ENCODE results near the gene GNG12. TPM values are rescaled to one million over a fixed set of nuclear protein-coding genes. Genes with fewer than 3 reads are reported as not detected.

GNG12 gene
- total RNA-seq, 1 donor from 2014 or later: 1.3 TPM

DNA sequence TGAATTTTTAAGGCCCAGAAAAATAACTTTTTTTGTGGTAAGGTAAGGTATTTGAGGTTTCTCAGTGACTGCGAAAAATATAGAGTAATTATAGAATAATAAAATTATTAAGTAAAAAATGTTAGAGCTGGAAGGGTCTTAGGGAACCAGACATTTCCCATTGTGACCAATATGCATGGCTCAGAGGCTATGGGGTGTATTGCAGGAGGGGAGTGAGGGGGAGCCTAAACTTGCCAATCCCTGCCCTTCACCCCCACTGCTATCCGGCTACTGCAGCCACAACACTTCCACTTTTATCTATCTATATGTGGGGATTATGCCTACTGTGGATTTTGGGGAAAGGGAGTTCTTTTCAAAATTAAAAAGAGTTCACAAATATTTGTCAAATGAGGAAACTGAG, 155.9 kb downstream of the GNG12 start:
- Mint-ChIP-seq H3K27me3 (ENCODE audit: unreplicated experiment) (no peaks in the 10 kb centered on the region), H3K36me3 (ENCODE audit: unreplicated experiment) (no peaks in the 10 kb centered on the region), H3K27ac (ENCODE audit: unreplicated experiment) (peak overlapping the region; percentile 52), H3K9me3 (ENCODE audit: unreplicated experiment) (no peaks in the 10 kb centered on the region), H3K4me3 (ENCODE audit: unreplicated experiment) (no peak overlapping the region), H3K4me1 (ENCODE audit: low read depth, unreplicated experiment) (peaks cover 34% of the 10 kb centered on the region)
- TF ChIP-seq, protein P1, sequence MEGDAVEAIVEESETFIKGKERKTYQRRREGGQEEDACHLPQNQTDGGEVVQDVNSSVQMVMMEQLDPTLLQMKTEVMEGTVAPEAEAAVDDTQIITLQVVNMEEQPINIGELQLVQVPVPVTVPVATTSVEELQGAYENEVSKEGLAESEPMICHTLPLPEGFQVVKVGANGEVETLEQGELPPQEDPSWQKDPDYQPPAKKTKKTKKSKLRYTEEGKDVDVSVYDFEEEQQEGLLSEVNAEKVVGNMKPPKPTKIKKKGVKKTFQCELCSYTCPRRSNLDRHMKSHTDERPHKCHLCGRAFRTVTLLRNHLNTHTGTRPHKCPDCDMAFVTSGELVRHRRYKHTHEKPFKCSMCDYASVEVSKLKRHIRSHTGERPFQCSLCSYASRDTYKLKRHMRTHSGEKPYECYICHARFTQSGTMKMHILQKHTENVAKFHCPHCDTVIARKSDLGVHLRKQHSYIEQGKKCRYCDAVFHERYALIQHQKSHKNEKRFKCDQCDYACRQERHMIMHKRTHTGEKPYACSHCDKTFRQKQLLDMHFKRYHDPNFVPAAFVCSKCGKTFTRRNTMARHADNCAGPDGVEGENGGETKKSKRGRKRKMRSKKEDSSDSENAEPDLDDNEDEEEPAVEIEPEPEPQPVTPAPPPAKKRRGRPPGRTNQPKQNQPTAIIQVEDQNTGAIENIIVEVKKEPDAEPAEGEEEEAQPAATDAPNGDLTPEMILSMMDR (IDR thresholded peaks at IDR 0.05; ENCODE audit: partially characterized antibody, unreplicated experiment): no peak
- DNase-seq: no peak

DNA sequence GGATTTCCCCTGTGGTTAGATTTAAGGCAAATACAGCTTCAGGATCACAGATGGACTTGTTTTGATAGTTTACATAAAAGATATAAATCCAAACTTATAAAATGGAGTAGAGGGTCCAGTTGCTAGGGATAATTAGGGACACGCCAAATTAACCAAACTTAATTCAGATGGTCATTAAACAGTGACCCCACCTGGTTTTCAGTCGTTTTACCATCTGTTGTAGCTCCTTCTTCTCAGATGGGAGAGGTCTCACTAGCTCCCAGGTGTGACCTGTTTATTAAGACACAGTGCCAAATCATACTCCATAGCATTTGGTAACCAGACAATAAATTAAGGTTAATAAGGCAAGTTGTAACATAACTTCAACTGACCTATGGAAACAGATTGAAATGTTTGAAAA, 156.3 kb downstream of the GNG12 start:
- Mint-ChIP-seq H3K4me1 (ENCODE audit: low read depth, unreplicated experiment) (peaks cover 34% of the 10 kb centered on the region), H3K27me3 (ENCODE audit: unreplicated experiment) (no peaks in the 10 kb centered on the region), H3K27ac (ENCODE audit: unreplicated experiment) (peak overlapping the region; percentile 89), H3K4me3 (ENCODE audit: unreplicated experiment) (no peak overlapping the region), H3K36me3 (ENCODE audit: unreplicated experiment) (no peaks in the 10 kb centered on the region), H3K9me3 (ENCODE audit: unreplicated experiment) (no peaks in the 10 kb centered on the region)
- TF ChIP-seq, protein P1 (IDR thresholded peaks at IDR 0.05; ENCODE audit: partially characterized antibody, unreplicated experiment): no peak
- DNase-seq: no peak

DNA sequence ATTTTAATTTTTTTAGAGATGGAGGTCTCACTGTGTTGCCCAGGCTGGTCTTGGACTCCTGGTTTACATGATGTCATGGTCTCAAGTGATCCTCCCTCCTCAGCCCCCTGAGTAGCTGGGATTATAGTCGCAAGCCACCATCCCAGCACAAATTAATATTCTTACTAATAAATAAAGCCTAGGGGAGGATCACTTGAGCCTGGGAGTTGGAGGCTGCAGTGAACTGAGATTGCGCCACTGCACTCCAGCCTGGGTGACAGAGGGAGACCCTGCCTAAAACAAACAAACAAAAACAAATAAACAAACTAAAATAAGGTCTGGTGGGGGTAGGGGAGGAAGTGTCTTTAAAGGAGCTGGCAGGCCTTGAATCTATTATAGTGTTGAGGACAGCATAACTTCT, 157.0 kb downstream of the GNG12 start:
- Mint-ChIP-seq H3K27ac (ENCODE audit: unreplicated experiment) (peak overlapping the region; percentile 89), H3K4me3 (ENCODE audit: unreplicated experiment) (peak overlapping the region; percentile 21), H3K27me3 (ENCODE audit: unreplicated experiment) (no peaks in the 10 kb centered on the region), H3K9me3 (ENCODE audit: unreplicated experiment) (no peaks in the 10 kb centered on the region), H3K4me1 (ENCODE audit: low read depth, unreplicated experiment) (peaks cover 34% of the 10 kb centered on the region), H3K36me3 (ENCODE audit: unreplicated experiment) (no peaks in the 10 kb centered on the region)
- DNase-seq: no peak
- TF ChIP-seq, protein P1 (IDR thresholded peaks at IDR 0.05; ENCODE audit: partially characterized antibody, unreplicated experiment): no peak

- H3K9me3 Mint-ChIP-seq (ENCODE audit: unreplicated experiment): no peaks in the 10 kb centered on the region
- no peaks in the 10 kb centered on the region for H3K36me3 Mint-ChIP-seq (ENCODE audit: unreplicated experiment)
- peak overlapping the region; percentile 98 for H3K27ac Mint-ChIP-seq (ENCODE audit: unreplicated experiment)
- H3K4me1 Mint-ChIP-seq (ENCODE audit: low read depth, unreplicated experiment): peaks cover 34% of the 10 kb centered on the region
- no peaks in the 10 kb centered on the region for H3K27me3 Mint-ChIP-seq (ENCODE audit: unreplicated experiment)
- DNase-seq: no peak
- TF ChIP-seq, protein P1 (IDR thresholded peaks at IDR 0.05; ENCODE audit: partially characterized antibody, unreplicated experiment): no peak
- H3K4me3 Mint-ChIP-seq (ENCODE audit: unreplicated experiment): peak overlapping the region; percentile 53
Measured at GRCh38 chr1:67675800-67676199, 157.5 kb downstream of the GNG12 start.

DNA sequence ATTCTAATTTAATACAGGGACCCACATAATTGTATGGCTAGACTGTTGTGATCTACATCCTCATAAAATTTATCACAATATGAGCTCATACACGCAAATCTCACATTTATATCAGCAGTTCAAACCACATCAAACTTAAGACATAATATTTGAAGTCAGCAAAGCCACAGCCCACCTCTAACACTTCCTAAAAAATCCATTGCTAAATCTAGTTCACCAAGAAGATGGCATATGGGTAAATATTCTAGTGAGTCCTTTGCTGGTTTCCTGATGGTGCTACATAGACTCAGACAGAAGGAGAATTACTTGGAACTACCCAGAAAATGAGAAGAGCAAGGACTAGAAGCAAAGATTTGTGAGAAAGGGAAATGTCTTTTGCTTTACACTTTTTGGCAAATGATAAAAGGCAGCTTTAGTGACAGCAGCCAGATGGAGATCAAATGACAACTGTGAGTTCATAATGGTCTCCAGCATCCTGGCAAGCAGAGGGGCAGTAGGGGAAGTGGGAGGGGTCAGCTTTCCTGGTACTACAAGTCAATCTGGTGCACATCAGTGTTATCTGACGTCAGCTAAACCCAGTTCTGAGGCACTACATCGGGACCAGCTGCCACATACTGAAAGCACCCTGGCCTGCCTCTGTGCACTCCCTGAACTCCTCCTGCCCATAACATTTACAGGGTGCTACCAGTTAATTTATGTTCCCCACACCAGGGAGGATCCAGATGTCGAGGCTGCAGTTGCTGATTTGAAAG, 158.8 kb downstream of the GNG12 start:
- Mint-ChIP-seq H3K4me3 (ENCODE audit: unreplicated experiment) (peak overlapping the region; percentile 16), H3K9me3 (ENCODE audit: unreplicated experiment) (no peaks in the 10 kb centered on the region), H3K27me3 (ENCODE audit: unreplicated experiment) (no peaks in the 10 kb centered on the region), H3K36me3 (ENCODE audit: unreplicated experiment) (no peaks in the 10 kb centered on the region), H3K27ac (ENCODE audit: unreplicated experiment) (peak overlapping the region; percentile 98), H3K4me1 (ENCODE audit: low read depth, unreplicated experiment) (peaks cover 34% of the 10 kb centered on the region)
- TF ChIP-seq, protein P1 (IDR thresholded peaks at IDR 0.05; ENCODE audit: partially characterized antibody, unreplicated experiment): no peak
- peak; percentile 54 for DNase-seq
